A172 (cell line): Measurements from ENCODE around the gene KLHL22. TPM values are rescaled to one million over a fixed set of nuclear protein-coding genes. Genes with fewer than 3 reads are reported as not detected.
A peak's percentile ranks its signal among the peaks of the same experiment; 100 is the strongest.
"Not testable (repeated sequence)": the region's sequence is repeated elsewhere in the genome, so short reads cannot be mapped to it uniquely, and the experiment has no call there.

Source experiments
- DNase-seq: peaks from one replicate; pipeline ENCODE4 v3.0.0-alpha.2; 2015; ENCODE audit warnings: low spot score
- total RNA-seq: library from RNA; depleted of rRNA; stranded (reverse); fragments of >200 nt; shearing (Covaris generic); gene quantifications from 2 replicates; pipeline ENCODE4 v1.2.3, GENCODE V29; 2014

KLHL22 gene
- total RNA-seq, 1 experiment from 2014 or later, result 12.0 TPM

GRCh38 chr22:20524004-20524481, 28.4 kb upstream of the KLHL22 start:
- DNase-seq, result peak; percentile 54

DNA sequence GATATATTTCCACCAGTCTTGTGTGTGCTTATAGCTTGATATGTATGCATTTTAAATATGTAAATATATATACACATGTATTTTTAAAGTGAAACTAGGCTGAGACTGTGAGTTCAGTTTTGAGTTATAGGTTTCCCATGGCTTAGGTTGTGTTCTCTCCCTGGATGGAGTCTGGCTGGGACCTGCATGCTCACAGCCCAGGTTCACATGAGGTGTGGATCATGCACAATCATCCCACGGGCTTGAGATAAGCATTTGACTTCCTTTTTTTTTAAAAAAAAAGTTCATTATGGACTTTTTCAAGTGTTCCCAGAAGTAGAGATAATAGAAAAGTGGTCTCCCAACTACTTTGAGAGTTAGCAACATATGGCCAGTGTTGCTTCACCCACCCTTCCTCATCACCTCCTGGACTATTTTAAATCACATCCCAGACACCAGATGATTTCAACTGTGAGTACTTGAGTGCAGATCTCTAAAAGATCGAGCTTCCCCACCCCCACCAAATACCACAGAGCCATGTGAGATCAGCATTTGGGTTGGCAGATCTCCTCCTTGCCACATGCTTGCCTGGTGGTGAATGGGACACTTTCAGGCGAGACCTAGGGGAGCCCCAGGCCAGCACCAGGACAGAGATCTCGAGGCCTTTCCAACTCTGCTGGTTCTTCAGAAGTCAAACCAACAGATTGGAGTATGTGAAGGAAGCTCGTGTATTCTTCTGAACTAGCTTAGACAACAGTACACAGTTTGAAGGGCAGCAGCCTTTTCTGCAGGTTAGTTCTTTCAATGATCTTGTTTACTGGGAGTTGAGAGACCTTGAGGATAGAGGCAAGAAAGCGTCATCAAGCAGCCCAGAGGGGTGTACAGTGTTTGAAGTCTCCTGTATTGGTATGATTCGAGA, 27.7 kb upstream of the KLHL22 start:
- peak; percentile 31 for DNase-seq

- DNase-seq, result no peak
These were observed 26.8 kb upstream of the KLHL22 start for GRCh38 chr22:20522134-20523004.

GRCh38 chr22:20520093-20520511, 24.5 kb upstream of the KLHL22 start:
- DNase-seq, result peak; percentile 59

DNA sequence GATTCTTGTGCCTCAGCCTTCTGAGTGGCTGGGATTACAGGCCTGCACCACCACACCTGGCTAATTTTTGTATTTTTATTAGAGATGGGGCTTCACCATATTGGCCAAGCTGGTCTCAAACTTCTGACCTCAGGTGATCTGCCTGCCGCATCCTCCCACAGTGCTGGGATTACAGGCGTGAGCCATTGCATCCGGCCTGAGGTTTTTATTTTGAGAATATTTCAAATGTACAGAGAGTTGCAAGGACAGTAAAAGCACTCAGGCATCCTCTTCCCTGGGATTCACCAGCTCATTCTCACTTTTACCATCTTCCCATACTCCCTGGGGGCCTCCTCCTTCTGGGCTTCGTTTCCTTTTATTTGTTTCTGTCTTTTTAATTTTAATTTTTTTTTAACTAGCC, 24.0 kb upstream of the KLHL22 start:
- no peak for DNase-seq

- DNase-seq, result no peak
These were observed 22.4 kb upstream of the KLHL22 start for GRCh38 chr22:20517841-20518592.

GRCh38 chr22:20517422-20517821, 21.8 kb upstream of the KLHL22 start:
- no peak for DNase-seq

GRCh38 chr22:20516399-20516798, 20.8 kb upstream of the KLHL22 start:
- no peak for DNase-seq

DNA sequence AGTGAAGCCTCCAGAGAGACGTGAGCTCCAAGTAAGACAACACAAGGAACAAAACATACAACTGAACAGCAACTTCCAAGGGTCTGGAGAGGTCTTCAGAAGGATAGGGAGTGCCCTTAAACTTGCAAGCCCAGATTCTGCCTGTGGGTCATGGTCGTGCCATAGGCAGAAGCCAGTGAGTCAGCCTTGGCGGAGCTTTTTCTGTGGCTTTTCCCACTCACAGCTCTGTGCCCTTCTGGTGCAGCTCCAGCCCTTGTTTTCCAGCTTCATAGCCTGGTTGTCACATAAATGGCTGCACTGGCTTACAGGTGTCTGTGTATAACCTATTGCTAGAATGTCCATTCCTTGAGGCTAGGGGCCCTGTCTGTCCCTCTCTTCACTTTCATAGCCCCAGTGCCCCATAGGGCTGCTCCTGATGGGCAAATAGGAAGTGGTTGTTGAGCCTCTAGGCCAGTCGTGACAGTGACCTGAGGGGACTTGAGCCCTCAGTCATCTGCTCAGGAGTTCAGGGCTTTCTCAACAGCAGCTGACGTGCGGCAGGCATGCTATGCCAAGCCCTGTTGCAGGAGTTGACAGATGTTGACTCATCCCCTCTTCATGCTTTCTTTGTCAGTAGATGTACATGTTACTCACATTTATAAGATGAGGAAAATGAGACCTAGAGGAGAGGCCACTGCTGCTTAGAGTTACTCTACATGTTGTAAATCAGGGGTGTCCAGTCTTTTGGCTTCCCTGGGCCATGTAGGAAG, 19.2 kb upstream of the KLHL22 start:
- DNase-seq, result peak; percentile 60

GRCh38 chr22:20511578-20512229, 16.1 kb upstream of the KLHL22 start:
- no peak for DNase-seq

DNA sequence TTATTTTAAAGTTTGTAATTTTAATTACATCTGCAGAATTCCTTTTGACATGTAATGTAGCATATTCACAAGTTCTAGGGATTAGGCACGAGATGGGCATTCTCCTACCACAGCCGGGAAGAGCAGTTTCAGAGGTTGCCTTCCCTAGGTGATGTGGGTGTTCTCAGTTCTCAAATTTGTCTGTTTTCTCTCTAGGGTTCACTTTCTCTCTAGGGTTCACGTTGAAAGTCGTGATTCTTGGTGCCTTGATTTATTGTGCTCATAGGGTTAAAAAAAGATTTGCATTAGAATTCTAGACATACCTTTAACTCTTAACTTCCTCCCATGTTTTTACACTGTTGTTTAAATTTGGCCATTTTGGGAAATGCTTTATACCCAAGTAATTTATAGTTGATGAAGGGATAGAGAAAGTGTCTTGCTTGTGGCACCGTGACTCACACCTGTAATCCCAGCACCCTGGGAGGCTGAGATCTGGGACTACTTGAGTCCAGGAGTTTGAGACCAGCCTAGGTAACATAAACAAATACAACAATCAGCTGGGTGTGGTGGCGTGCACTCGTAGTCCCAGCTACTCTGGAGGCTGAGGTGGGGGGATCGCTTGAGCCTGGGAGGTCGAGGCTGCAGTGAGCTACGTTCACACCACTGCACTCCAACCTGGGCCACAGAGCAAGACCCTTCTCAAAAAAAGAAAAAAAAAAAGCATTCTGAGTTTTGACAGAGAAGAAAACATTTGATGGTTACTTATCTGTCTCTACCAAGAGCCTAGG, 15.4 kb upstream of the KLHL22 start:
- DNase-seq, result no peak

GRCh38 chr22:20509344-20510047, 13.9 kb upstream of the KLHL22 start:
- peak; percentile 89 for DNase-seq

DNA sequence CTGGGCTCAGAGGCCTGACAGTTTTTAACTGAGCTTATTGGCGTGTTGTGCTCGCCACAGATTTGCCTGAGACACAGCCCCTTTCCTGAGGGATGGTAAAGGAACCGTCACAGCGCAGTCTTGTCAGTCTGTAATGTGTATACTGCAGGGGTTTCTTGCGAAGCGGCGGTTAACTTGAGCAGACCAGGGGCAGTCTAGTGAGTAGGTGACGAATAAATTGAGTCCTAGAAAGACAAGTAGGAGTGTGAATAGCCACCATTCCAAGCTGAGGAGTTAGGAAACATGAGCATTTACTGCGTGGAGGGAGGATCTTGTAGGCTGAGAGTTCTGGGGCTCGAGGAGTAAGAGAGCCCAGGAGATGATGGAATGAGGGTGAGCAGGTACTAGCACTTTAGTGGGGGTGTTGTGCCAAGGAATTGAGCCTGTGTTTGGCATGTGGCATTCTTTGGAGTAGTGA, 13.2 kb upstream of the KLHL22 start:
- no peak for DNase-seq

GRCh38 chr22:20508067-20508755, 12.6 kb upstream of the KLHL22 start:
- not testable (repeated sequence) for DNase-seq

GRCh38 chr22:20507253-20508066, 11.9 kb upstream of the KLHL22 start, which contains the start of gene MED15:
Gene MED15 (plus strand): TSS chr22:20507610. CDS start chr22:20507679, 69 bp downstream.
- peak; percentile 62 for DNase-seq

GRCh38 chr22:20506543-20507252, 11.1 kb upstream of the KLHL22 start:
- no peak for DNase-seq
